Measurements from ENCODE around the gene KRTAP20-2.

KRTAP20-2 gene

GRCh38 chr21:30638686-30639085 is 3.7 kb downstream of the KRTAP20-2 start:
- no peak for DNase-seq
- no peak for TF ChIP-seq CTCF (IDR thresholded peaks at IDR 0.05)
- intact Hi-C loops (cut with DNase I; ENCODE audit: low total_unique reads), result no loop called here
- H3K27me3 ChIP-seq, result no peaks in the 10 kb centered on the region
- H3K36me3 ChIP-seq, result no peaks in the 10 kb centered on the region
- H3K9me3 ChIP-seq, result no peaks in the 10 kb centered on the region
- H3K4me3 ChIP-seq, result no peak overlapping the region
- no peak overlapping the region for H3K27ac ChIP-seq
- H3K4me1 ChIP-seq, result no peaks in the 10 kb centered on the region

DNA sequence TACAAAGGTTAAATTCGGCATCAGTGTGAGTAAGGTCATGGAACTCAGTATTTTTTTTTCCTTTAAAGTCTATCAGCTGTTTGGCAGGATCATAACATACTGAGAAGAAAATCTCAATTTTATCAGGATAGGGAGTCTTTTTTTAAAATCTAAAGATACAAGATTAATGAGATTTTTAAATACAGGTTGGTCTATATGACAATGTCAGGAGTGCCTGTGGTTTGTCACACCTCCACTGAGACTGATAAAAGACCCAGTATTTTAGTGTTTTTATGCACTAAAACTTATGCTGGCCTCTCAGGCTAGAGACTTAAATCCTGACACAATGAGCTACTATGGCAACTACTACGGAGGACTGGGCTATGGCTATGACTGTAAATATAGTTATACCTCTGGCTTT is 7.6 kb downstream of the KRTAP20-2 start, which contains the start of gene KRTAP20-3:
Gene KRTAP20-3, plus strand, starts transcription at position 301 of the 400 bp plus-strand sequence.
- Histone ChIP-seq H3K4me1 (no peaks in the 10 kb centered on the region), H3K27me3 (no peaks in the 10 kb centered on the region), H3K9me3 (no peaks in the 10 kb centered on the region), H3K4me3 (no peak within 1 kb of the TSS), H3K27ac (no peak within 1 kb of the TSS), H3K36me3 (no peaks in the 10 kb centered on the region)
- no peak for TF ChIP-seq CTCF (IDR thresholded peaks at IDR 0.05)
- no peak for DNase-seq
- intact Hi-C loops (cut with DNase I; ENCODE audit: low total_unique reads), result no loop called here

DNA sequence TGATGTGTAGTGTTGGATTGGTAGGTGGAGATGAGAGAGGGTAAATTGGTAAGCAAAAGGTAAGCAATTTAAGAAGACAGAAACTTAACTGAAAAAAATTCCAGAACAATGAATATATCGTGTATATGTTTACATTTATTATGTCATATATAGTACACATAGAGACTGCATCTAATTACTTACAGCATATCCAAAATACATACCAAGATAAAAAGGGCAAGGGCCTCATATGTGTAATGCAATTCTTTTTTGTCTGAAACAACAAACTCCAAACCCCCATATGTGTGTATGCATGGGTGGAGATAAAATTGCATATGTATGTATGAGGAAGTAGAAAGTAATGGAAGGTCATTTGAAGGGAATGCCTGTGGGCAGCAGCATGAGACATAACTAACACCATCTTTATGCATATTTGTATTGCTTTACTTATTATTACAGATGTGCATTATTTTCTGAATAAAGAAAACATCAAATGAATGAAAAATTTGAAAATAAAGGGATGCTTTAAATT is 12.0 kb downstream of the KRTAP20-2 start:
- Histone ChIP-seq H3K4me3 (no peak overlapping the region), H3K36me3 (no peaks in the 10 kb centered on the region), H3K27ac (no peak overlapping the region), H3K9me3 (no peaks in the 10 kb centered on the region), H3K4me1 (no peaks in the 10 kb centered on the region), H3K27me3 (no peaks in the 10 kb centered on the region)
- DNase-seq, result no peak
- no peak for TF ChIP-seq CTCF (IDR thresholded peaks at IDR 0.05)
- intact Hi-C loops (cut with DNase I; ENCODE audit: low total_unique reads), result no loop called here

- no peak for DNase-seq
- Histone ChIP-seq H3K27ac (no peak overlapping the region), H3K4me3 (no peak overlapping the region), H3K4me1 (no peaks in the 10 kb centered on the region), H3K9me3 (no peaks in the 10 kb centered on the region), H3K27me3 (no peaks in the 10 kb centered on the region), H3K36me3 (no peaks in the 10 kb centered on the region)
- TF ChIP-seq CTCF (IDR thresholded peaks at IDR 0.05), result no peak
- intact Hi-C loops (cut with DNase I; ENCODE audit: low total_unique reads), result no loop called here
Measured at GRCh38 chr21:30652891-30653290, 17.9 kb downstream of the KRTAP20-2 start.

DNA sequence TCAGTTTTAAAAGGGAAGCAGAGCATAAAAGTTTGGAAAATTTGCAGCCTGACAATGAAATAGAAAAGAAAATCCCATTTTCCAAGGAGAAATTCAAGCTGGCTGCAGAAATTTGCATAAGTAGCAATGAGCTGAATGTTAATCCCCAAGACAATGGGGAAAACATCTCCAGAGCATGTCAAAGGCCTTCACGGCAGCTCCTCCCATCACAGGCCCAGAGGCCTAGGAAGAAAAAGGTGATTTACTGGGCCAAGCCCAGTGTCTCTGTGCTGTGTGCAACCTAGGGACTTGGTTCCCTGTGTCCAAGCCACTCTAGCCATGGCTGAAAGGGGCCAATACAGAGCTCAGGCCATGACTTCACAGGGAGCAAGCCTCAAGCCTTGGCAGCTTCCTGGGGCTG is 33.8 kb downstream of the KRTAP20-2 start:
- TF ChIP-seq CTCF (IDR thresholded peaks at IDR 0.05), result no peak
- Histone ChIP-seq H3K27ac (no peak overlapping the region), H3K4me1 (no peaks in the 10 kb centered on the region), H3K36me3 (no peaks in the 10 kb centered on the region), H3K27me3 (no peaks in the 10 kb centered on the region), H3K9me3 (no peaks in the 10 kb centered on the region), H3K4me3 (no peak overlapping the region)
- intact Hi-C loops (cut with DNase I; ENCODE audit: low total_unique reads), result no loop called here
- DNase-seq, result no peak
